C4-2B (cell line): ENCODE measurements around the gene RHEB.
"Not testable (repeated sequence)": the region's sequence is repeated elsewhere in the genome, so short reads cannot be mapped to it uniquely, and the experiment has no call there.

Experiments used
- H3K27ac ChIP-seq: fragments of 450-650 bp; 2 replicates; pipeline ENCODE4 v1.5.1; 2017
- CTCF ChIP-seq: fragments of 450-650 bp; conservative IDR thresholded peaks from 2 replicates; pipeline ENCODE4 v1.5.1; 2017; ENCODE audit warnings: mild to moderate bottlenecking
- ZFX ChIP-seq: fragments of 450-650 bp; IDR thresholded peaks from 2 replicates; pipeline ENCODE4 v1.6.1; 2017

The RHEB gene

GRCh38 chr7:151542606-151543130 lies 23.0 kb upstream of the RHEB start:
- TF ChIP-seq CTCF (no peak), ZFX (no peak)
- H3K27ac ChIP-seq = no peak overlapping the region

GRCh38 chr7:151541709-151542499 lies 22.2 kb upstream of the RHEB start:
- H3K27ac ChIP-seq = no peak overlapping the region
- TF ChIP-seq ZFX (no peak), CTCF (no peak)

GRCh38 chr7:151540146-151540545 lies 20.5 kb upstream of the RHEB start:
- H3K27ac ChIP-seq = no peak overlapping the region
- TF ChIP-seq ZFX = no peak
- no peak for TF ChIP-seq CTCF

GRCh38 chr7:151539088-151539671 lies 19.5 kb upstream of the RHEB start:
- TF ChIP-seq CTCF (no peak), ZFX (no peak)
- no peak overlapping the region for H3K27ac ChIP-seq

- H3K27ac ChIP-seq = no peak overlapping the region
These were observed 18.3 kb upstream of the RHEB start for GRCh38 chr7:151537818-151538561.

GRCh38 chr7:151536178-151536577 lies 16.5 kb upstream of the RHEB start:
- H3K27ac ChIP-seq = not testable (repeated sequence)

More at GRCh38 chr7:151537818-151538561, 18.3 kb upstream of the RHEB start:
- no peak for TF ChIP-seq CTCF
- no peak for TF ChIP-seq ZFX

GRCh38 chr7:151529842-151530241 lies 10.1 kb upstream of the RHEB start:
- H3K27ac ChIP-seq = no peak overlapping the region
- TF ChIP-seq CTCF = no peak
- no peak for TF ChIP-seq ZFX
